HG02678 (cell line): ENCODE measurements around the gene AP2S1.
"Not testable (repeated sequence)": the region's sequence is repeated elsewhere in the genome, so short reads cannot be mapped to it uniquely, and the experiment has no call there.

ENCODE experiments used
- ATAC-seq: cut with Tn5 transposase; IDR thresholded peaks from one replicate; pipeline ENCODE4 v1.9.1; 2021; ENCODE audit warnings: mild to moderate bottlenecking, moderate library complexity; ENCODE audit not compliant: unreplicated experiment

Gene AP2S1

GRCh38 chr19:46809534-46810272 lies 40.9 kb downstream of the AP2S1 start:
- ATAC-seq: no peak

DNA sequence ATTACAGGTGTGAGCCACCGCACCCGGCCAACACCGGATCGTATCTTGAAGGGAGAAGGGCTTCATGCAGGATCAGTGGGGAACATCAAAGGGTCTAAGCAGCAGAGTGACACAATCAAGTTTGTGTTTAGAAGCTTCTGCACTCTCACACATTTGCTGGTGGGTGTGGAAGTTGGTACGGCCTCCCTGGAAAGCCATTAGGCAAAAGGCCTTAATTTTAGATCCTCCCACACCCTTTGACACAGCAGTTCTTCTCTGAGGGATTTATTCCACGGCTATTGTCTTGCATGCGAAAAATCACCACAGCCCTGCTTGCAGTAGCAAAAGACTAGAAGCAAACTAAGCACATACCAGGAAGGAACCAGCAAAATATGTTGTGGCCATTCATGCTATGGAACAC lies 44.0 kb downstream of the AP2S1 start:
- ATAC-seq: no peak

GRCh38 chr19:46804432-46804831 lies 46.2 kb downstream of the AP2S1 start:
- not testable (repeated sequence) for ATAC-seq

DNA sequence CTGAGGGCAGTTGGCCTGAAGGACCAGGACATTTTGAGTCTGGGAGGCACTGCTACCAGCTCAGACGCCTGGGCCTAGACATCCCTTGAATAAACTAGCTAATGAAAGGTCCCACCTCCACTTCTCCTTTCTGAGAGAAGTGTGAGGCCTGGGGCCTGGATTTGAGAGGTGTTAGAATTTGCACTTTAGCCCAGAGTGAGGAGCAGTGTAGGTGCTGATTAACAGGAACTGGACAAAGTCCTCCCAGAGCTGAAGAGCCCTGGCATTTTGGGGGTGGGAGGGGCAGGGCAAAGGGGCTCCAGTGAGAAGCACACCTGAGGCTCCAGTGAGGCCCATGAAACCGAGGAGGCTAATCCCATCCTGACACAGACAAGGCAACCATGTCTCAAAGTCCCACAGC lies 47.1 kb downstream of the AP2S1 start:
- ATAC-seq: no peak

- ATAC-seq: no peak
Observed at GRCh38 chr19:46802152-46802551, 48.5 kb downstream of the AP2S1 start.

DNA sequence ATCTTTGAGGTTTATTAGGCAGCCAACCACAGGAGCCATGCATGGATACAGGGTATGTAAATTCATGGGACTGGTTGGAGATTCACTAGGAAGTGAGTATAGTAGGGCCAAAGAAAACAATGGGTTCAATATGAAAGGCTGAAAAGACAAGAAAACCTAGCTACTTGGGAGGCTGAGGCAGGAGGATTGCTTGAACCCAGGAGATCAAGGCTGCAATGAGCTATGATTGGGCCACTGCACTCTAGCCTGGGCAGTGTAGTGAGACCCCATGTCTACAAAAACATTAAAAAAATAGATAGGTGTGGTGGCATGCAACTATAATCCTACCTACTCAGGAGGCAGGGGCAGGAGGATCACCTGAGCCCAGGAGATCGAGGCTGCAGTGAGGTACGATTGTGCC lies 51.9 kb downstream of the AP2S1 start:
- no peak for ATAC-seq

- no peak for ATAC-seq
Observed at GRCh38 chr19:46797881-46798280, 52.8 kb downstream of the AP2S1 start.

- ATAC-seq: no peak
Observed at GRCh38 chr19:46791944-46792343, 58.7 kb downstream of the AP2S1 start.

DNA sequence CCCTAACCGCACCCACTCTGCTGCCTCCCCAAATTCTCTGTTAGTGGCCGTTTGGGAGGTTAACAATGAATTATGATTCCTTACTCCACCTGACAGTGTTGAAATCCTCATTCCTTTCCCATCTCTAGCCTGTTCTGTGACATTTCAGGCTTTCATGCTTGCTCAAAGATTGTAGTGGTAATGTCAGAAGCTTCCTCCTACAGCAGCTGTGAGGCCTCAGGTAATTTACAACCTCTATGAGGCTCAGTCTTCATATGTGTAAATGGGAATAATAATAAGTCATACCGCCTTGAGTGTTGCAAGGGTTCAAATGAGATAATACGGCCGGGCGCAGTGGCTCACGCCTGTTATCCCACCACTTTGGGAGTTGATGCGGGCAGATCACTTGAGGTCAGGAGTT lies 61.3 kb downstream of the AP2S1 start:
- no peak for ATAC-seq

- no peak for ATAC-seq
Observed at GRCh38 chr19:46788968-46789338, 61.7 kb downstream of the AP2S1 start.

DNA sequence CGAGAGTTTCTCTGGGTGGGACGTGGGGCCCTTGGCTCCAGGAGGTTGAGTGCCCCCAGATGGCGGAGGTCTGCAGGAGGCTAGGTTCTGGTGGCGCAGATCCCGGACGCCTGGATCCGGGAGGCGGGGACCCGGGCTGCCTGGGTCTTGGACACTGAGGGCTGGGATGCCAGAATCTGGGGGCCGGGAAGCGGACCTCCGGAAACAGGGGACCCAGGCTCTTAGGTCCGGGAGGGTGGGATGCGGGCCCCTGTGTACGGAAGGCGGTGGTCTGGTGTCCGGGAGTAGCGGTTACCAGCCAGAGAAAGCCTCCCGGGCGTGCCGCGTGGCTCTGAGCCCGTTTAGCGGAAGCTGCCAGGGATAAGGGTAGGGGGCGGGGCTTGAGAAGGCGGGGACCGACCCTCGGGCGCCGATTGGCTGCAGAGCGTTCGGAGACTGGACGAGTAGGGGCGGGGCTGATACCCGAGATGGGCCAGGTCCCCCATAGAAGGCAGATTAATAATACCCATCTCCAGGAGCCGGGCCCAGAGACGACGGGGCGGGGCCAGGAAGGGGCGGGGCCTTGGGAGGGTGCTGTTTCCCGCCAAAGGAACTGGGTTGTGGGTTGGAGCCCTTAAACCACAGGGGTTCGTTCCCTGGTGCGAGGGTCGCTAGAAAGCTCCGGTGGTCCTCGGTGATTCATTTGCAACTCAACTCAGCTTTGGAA lies 62.2 kb downstream of the AP2S1 start, which contains the start of gene SLC1A5:
Gene SLC1A5, minus strand, starts transcription at position 333 of the 706 bp plus-strand sequence. CDS start 629 bp downstream, outside the sequence.
- peak; percentile 69 for ATAC-seq
